GM21576 (cell line): ENCODE measurements around the gene PRKCA.

Experiments
- ATAC-seq: cut with Tn5 transposase; IDR thresholded peaks from one replicate; pipeline ENCODE4 v1.9.1; 2021; ENCODE audit warnings: mild to moderate bottlenecking, moderate library complexity; ENCODE audit not compliant: unreplicated experiment

PRKCA gene

GRCh38 chr17:66814026-66814425 is 511.6 kb downstream of the PRKCA start:
- no peak for ATAC-seq

- no peak for ATAC-seq
Measured at GRCh38 chr17:66814570-66814969, 512.2 kb downstream of the PRKCA start.

GRCh38 chr17:66817750-66818149 is 515.3 kb downstream of the PRKCA start:
- no peak for ATAC-seq

- no peak for ATAC-seq
Measured at GRCh38 chr17:66819466-66819865, 517.1 kb downstream of the PRKCA start.

GRCh38 chr17:66822009-66822408 is 519.6 kb downstream of the PRKCA start:
- ATAC-seq, result no peak

DNA sequence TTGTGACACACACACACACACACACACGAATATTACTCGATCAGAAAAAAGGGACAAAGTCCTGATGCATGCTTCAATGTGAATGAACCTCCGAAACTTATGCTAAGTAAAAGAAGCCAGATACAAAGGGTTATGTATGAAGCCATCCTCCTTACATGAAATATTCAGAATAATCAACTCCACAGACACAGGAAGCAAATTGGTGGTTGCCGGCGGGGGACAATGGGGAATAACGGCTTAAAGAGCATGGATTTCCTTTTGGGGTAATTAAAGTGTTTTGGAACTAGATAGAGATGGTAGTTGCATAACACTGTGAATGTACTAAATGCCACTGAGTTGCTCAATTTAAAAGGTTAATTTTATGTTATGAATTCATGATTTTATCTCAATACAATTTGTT is 524.4 kb downstream of the PRKCA start:
- ATAC-seq, result no peak

GRCh38 chr17:66829386-66829864 is 527.0 kb downstream of the PRKCA start:
- ATAC-seq, result no peak

DNA sequence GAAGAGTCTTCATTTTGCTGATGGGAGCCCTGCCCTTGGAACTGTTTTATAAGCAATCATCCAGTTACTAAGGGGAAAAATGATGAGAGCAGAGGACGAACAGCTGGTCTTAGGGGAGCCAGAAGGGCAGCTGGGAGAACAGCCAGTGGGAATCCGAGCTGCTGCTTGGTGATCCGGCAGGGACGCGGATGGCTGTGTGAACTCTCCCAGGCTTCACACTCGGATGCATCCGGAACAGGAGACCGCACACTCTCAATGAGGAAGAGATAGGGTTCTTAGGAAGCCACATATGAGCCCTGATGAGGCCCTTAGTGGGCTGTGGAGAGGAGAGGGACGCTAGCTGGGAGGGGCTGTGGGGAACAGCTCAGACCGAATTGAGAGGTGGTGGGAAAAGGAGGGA is 527.5 kb downstream of the PRKCA start:
- no peak for ATAC-seq

DNA sequence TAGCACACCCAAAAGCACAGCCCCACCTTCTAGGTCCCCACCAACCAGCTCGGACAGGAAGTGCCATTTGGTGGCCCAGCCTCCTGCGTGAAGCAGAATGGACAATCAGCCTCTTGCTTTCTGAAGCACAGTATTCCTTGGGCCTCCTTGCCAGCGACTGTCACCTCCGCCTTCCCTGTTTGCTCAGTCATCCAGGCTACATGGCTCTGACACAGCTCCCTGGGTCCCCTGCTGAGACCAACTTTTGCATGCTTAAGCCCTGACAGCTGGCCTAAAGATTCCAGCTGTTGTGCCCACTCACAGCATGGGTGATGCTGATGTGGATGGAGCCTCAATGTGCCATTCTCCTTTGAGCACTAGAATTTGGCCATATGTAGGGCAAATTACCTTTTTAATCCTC is 528.0 kb downstream of the PRKCA start:
- ATAC-seq, result no peak

DNA sequence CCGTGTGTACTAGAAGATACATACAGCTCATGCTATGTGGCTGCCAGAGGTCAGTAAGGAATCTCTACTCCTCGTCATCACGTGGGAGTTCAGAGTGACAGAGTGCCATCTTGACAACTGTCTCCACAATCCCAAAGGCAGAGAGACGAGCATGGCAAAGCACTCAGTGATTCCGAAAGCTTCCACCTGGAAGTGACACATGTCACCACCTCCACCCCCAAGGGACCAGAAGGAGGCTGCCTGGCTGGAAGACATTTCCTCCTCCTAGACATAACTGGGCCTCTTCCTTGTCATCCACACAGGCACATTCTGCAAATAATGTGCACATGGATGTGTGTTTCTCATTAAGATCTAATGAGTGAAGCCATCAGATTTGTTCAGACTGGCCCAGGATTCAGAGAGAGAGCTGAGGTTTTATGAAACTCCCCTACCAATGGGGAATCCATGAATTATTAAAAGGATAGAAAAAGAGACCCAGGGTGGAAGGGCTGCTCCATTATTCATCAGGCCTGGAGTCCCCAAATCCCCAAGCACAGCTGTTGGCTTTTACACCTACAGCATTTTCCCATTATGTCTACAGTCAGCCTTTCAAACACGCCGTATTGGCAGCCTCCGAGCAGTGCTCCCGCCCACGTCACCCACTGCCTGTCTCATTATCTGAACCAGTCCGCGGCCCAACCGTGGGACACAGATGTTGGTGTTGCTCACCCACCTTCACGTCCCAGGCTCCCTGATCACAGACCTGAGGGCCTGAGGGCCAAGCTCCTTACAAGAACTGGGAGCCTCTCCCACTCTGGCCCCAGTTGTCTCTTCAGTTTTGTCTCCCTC is 529.2 kb downstream of the PRKCA start:
- ATAC-seq, result no peak

GRCh38 chr17:66833201-66833600 is 530.8 kb downstream of the PRKCA start:
- no peak for ATAC-seq

GRCh38 chr17:66834426-66834918 is 532.1 kb downstream of the PRKCA start:
- no peak for ATAC-seq

GRCh38 chr17:66834919-66835454 is 532.6 kb downstream of the PRKCA start, which contains the start of gene CACNG5:
Gene CACNG5 (plus strand): TSS chr17:66835117. CDS start chr17:66877333, 42,216 bp downstream.
- ATAC-seq, result no peak

GRCh38 chr17:66835476-66835875 is 533.1 kb downstream of the PRKCA start:
- ATAC-seq, result no peak

- ATAC-seq, result no peak
Measured at GRCh38 chr17:66836063-66837005, 533.9 kb downstream of the PRKCA start.

DNA sequence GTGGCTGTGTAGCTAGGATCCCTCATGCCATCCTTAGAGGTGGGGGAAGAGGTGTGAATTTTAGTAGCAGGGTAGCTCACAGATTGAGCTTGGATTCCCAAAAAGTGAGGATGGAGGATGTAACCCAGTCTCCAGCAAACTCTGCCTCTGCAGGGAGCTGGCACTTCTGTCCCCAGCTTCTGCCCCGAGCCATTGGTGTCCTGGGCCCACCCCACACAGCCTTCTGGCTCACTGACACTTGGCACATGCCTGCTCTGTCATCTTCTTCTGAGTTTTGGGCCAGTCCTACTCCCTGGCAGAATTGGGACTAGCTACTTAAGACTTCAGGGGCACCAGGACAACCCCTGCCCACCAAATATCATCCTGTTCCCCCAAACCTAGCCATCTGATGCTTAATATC is 534.8 kb downstream of the PRKCA start:
- ATAC-seq, result no peak

GRCh38 chr17:66837885-66838665 is 535.7 kb downstream of the PRKCA start:
- no peak for ATAC-seq

DNA sequence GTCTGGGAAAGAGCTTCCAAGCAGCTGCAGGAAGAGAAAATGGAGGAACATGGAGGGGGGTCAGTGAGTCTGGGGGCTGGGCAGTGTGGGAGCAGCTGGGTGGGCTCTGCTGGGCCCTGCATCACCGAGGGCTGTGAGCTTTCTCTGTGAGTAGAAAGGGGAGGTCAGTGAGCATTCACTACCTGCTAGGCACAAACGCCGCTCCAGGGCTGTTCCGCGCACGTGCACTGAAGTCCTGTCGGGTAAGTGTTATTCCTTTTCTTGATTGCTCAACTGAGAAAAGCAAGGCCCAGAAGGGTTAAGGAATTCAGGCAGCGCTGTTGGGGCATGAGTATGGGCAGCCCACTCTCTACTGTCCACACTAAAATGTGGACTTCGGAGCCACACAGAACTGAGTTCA is 537.2 kb downstream of the PRKCA start:
- ATAC-seq, result no peak

- ATAC-seq, result no peak
Measured at GRCh38 chr17:66840061-66840460, 537.6 kb downstream of the PRKCA start.

GRCh38 chr17:66841328-66841727 is 538.9 kb downstream of the PRKCA start:
- no peak for ATAC-seq
